NCI-H1105 (cell line): ENCODE results near the gene COL1A1.

Source experiments
- DNase-seq: peaks from one replicate; lab custom pipeline; 2025; lab: John Stamatoyannopoulos, UW

The COL1A1 gene

GRCh38 chr17:50141026-50141744 lies 60.2 kb downstream of the COL1A1 start:
- DNase-seq = no peak

GRCh38 chr17:50139950-50140885 lies 61.2 kb downstream of the COL1A1 start:
- peak; percentile 19 for DNase-seq

GRCh38 chr17:50139185-50139783 lies 62.1 kb downstream of the COL1A1 start:
- DNase-seq = no peak

GRCh38 chr17:50137042-50137441 lies 64.4 kb downstream of the COL1A1 start:
- DNase-seq = no peak

GRCh38 chr17:50136096-50136687 lies 65.2 kb downstream of the COL1A1 start:
- no peak for DNase-seq

- DNase-seq = no peak
Measured at GRCh38 chr17:50135316-50136095, 65.9 kb downstream of the COL1A1 start.

- no peak for DNase-seq
Measured at GRCh38 chr17:50134206-50135110, 67.0 kb downstream of the COL1A1 start.

- no peak for DNase-seq
Measured at GRCh38 chr17:50133769-50134099, 67.7 kb downstream of the COL1A1 start.
